ENCODE measurements around the gene INCENP.

INCENP gene

DNA sequence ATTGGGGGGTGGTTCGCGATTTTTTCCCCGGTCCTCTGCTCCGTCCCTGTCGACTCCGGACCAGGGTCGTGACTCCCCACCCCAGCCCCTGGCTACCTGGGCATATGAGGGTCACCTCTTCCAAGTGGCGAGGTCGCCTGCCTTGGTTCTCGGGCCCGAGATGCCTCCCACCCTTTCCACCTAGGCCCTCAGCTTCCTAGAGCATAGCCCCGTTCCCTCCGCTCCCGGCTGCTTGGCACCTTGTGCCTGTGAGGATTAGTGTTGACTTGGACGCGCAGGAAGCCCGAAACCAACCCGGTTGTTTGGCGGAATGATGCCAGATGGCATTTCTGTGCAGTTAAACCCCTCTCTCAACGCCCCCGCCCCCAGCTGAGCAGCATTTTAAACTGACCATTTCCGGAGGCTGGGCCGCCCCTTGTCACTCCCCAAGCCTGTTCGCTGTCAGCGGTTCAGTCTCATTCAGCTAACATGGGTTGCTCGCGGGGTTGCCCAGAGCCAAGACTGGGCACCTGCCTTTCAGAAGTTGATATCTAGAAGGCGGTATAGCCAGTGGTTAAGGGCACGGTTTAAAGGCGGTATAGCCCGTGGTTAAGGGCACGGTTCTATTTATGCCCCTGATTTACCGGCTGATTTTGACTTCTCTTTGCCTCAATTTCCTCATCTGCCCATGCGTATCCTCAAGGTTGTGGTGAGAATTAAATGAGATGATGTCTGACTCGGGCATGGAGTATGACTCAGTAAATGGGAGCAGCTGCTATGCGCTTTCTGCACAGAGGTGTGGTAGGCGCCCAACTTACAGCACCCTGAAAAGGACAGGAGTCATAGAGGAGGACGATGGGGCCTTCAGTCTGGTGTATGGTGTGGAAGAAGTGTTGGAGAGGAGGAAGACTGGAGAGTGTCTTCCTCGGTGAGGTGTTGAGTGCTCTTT lies 639 bp downstream of the INCENP start:
- no peak for DNase-seq (ENCODE audit: low read depth, low spot score)

GRCh38 chr11:62125316-62125715 lies 1.5 kb downstream of the INCENP start:
- DNase-seq (ENCODE audit: low read depth, low spot score): no peak

- no peak for DNase-seq (ENCODE audit: low read depth, low spot score)
Observed at GRCh38 chr11:62125881-62126280, 2.1 kb downstream of the INCENP start.

DNA sequence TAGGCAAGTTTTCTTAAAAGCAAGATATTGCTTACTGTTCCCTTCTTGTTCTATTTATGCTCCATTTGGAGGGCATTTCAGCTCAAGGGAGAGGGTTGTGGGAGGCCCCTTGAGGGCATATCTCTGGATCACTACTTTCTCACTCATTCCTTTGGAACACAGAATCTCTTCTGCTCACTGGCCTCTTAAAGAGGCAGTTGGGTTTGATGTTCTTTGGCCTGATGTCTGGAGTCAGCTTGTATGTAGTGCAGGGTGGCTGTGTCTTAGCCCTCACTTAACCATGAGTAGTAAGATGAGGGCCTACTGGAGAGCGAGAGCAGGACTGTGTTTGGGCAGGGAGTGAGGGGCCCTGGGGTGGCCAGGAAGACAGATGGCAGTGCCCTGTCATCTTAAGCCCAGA lies 3.6 kb downstream of the INCENP start:
- DNase-seq (ENCODE audit: low read depth, low spot score): no peak

- DNase-seq (ENCODE audit: low read depth, low spot score): no peak
Observed at GRCh38 chr11:62127941-62128770, 4.3 kb downstream of the INCENP start.

- no peak for DNase-seq (ENCODE audit: low read depth, low spot score)
Observed at GRCh38 chr11:62128835-62129234, 5.0 kb downstream of the INCENP start.

- no peak for DNase-seq (ENCODE audit: low read depth, low spot score)
Observed at GRCh38 chr11:62129590-62130282, 5.9 kb downstream of the INCENP start.

- DNase-seq (ENCODE audit: low read depth, low spot score): no peak
Observed at GRCh38 chr11:62130283-62131169, 6.7 kb downstream of the INCENP start.

- no peak for DNase-seq (ENCODE audit: low read depth, low spot score)
Observed at GRCh38 chr11:62131170-62131464, 7.3 kb downstream of the INCENP start.

GRCh38 chr11:62132191-62132590 lies 8.4 kb downstream of the INCENP start:
- no peak for DNase-seq (ENCODE audit: low read depth, low spot score)

DNA sequence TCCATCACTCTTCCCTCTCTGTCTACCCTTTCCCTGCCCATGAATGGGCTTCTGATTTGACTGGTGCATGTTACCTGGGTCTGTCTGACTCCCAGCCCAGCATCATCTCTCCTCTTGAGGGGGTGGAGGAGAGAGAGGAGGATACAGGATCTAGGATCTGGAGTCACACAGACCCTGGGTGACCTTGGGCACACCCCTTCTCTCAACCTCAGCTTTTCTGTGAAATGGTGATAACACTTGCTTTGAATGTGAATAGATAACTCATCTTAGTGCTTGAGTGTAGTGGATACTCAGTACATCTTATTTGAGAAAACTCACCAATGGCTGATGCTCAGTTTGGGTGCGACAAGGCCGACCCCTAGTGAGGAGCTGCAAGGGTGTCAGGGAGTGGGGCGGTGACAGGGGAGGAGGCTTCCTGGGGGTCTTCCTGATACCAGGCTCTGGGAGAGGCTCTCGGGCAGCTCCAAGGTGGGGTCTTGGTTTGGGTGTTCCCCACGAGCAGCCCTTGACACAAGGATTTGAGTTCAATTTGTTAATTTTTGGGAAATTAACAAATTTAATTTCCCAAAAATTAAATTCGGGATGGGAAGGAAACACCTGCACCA lies 9.0 kb downstream of the INCENP start:
- no peak for DNase-seq (ENCODE audit: low read depth, low spot score)

GRCh38 chr11:62133328-62134065 lies 9.7 kb downstream of the INCENP start:
- no peak for DNase-seq (ENCODE audit: low read depth, low spot score)

- no peak for DNase-seq (ENCODE audit: low read depth, low spot score)
Observed at GRCh38 chr11:62137276-62137861, 13.6 kb downstream of the INCENP start.

DNA sequence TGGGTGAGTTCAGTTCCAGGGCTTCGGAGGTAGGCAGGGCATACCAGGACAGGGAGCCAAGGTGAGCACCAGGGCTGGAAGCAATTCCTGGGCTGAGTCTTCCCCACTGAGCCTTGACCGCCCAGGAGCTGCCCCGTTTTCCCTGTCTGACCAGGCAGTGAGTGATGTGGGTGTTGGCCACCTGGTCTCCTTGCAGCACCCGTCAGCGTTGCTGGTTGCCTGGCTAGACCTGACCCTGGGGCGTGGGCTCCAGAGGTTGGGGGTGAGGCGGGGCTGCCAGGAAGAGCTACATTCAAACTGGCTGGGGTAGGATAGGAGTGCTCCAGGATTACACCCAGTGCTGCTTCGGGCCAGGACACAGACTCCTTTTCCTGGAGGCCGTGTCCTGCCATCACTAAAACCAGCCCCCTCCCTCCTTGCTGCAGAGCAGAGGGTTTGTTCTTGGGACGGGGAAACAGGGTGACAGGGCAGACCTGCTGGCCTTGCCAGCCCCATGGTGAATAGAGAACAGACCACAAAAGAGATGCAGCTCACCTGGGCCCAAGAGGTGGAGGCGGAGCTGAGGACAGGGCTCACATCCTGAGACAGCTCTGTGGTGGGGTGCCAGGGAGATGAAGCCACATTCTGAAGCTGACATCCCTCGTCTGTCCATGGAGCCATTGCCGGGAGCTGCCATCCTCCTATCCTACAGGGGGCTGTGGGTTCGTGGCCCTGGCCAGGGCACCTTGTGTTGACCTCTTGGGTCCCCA lies 14.2 kb downstream of the INCENP start:
- no peak for DNase-seq (ENCODE audit: low read depth, low spot score)

GRCh38 chr11:62138630-62139425 lies 15.0 kb downstream of the INCENP start:
- DNase-seq (ENCODE audit: low read depth, low spot score): no peak

DNA sequence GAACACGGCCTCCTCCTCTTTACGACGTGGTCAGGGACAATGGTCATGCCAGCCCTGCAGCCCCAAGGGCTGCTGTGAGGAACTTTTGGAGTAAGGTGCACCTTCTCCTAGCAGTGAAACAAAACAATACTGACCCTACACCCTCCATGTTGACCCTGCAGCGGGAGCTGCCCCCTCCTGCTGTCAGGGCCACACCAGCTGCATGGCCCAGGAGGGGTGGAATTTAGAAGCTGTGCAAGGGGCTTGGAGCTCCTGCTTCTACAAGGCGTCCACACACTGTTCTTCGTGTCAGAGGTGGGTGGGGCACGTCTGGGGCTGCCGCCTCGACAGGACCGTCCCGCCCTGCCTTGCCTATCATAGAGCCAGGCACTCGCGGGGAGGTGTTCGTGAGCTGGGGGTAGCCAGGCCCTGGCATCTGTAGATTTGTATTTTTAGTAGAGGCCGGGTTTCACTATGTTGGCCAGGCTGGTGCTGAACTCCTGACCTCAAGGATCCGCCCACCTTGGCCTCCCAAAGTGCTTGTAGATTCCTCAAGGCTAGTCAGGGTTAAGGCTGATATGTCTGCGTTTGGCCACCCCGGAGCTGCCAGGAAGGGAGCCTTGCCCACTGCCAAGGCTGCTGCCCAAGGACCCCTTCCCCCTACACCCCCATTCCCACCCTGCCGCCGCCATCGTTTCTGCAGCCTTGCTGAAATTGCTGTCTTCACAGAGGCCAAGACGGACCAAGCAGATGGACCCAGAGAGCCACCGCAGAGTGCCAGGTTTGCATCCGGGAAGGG lies 15.9 kb downstream of the INCENP start:
- DNase-seq (ENCODE audit: low read depth, low spot score): no peak
